Breast epithelium (tissue), 4 donors: ENCODE data around the gene GEN1. TPM values are rescaled to one million over a fixed set of nuclear protein-coding genes. Genes with fewer than 3 reads are reported as not detected.

Source experiments
- DNase-seq, 2 donors: peaks; one replicate each; pipeline ENCODE4 v3.0.0-alpha.2; 2019; ENCODE audit warnings: low spot score in 2 of 2
- H3K27ac ChIP-seq, 2 donors: fragments of 200-600 bp; sonication (generic) in 1 of 2; one replicate each; pipeline ENCODE4 v1.5.1; 2016 to 2019; ENCODE audit warnings: mild to moderate bottlenecking in 1 of 2
- H3K27me3 ChIP-seq, 2 donors: fragments of 200-600 bp; sonication (generic) in 1 of 2; one replicate each; pipeline versions ENCODE4 v1.5.1 to v1.6.0; 2017 to 2019; ENCODE audit warnings: control low read depth in 1 of 2, mild to moderate bottlenecking in 1 of 2
- H3K36me3 ChIP-seq: fragments of 200-600 bp; one replicate; pipeline ENCODE4 v1.5.1; 2019
- H3K4me1 ChIP-seq, 2 donors: fragments of 200-600 bp; sonication (generic); one replicate each; pipeline ENCODE4 v1.5.1; 2016 to 2019; ENCODE audit warnings: control low read depth in 1 of 2
- H3K4me3 ChIP-seq, 3 donors: fragments of 200-600 bp; sonication (generic); 1 replicate in 2 of 3; 2 replicates in 1 of 3; pipeline ENCODE4 v1.5.1; 2016 to 2019; ENCODE audit warnings: mild to moderate bottlenecking in 3 of 3, moderate library complexity in 2 of 3
- H3K9me3 ChIP-seq, 2 donors: fragments of 200-600 bp; sonication (generic) in 1 of 2; one replicate each; pipeline ENCODE4 v1.5.1; 2016 to 2019; ENCODE audit warnings: control low read depth in 1 of 2
- POLR2A ChIP-seq: fragments of 450-650 bp; IDR thresholded peaks from one replicate; pipeline ENCODE4 v1.6.1; 2016; ENCODE audit warnings: antibody characterized with exemption, mild to moderate bottlenecking, moderate library complexity
- POLR2AphosphoS5 ChIP-seq, 3 donors: sonication (generic); formaldehyde crosslinking; IDR thresholded peaks; one replicate each; pipeline ENCODE4 v1.6.1; 2017; ENCODE audit warnings: antibody characterized with exemption in 3 of 3
- intact Hi-C: fragments of 100-400 bp; cut with DNase I; formaldehyde crosslinking; loops from one replicate; pipeline ENCODE4 v1.15.1; 2023; ENCODE audit warnings: low total_unique reads
- total RNA-seq, 3 donors: library from RNA; depleted of rRNA; stranded (reverse); fragments of >200 nt; gene quantifications; one replicate each; pipeline ENCODE4 v1.1.0, GENCODE V29; 2016
- TF ChIP-seq, protein P1 (sequence below), 3 donors: fragments of 450-650 bp; IDR thresholded peaks; one replicate each; pipeline ENCODE4 v1.5.1; 2016 to 2017; ENCODE audit warnings: antibody characterized with exemption in 3 of 3, mild to moderate bottlenecking in 3 of 3, moderate library complexity in 3 of 3

GEN1 gene
- total RNA-seq, 3 donors from 2014 or later = 3.6 to 12.7 (median 6.7) TPM

GRCh38 chr2:17754773-17755425 lies 961 bp downstream of the GEN1 start:
- no peak for DNase-seq
- Histone ChIP-seq H3K27ac (no peak overlapping the region), H3K4me1 (peaks cover 0 to 15% of the 10 kb centered on the region in 2 donors), H3K9me3 (no peaks in the 10 kb centered on the region), H3K36me3 (no peaks in the 10 kb centered on the region), H3K4me3 (peak overlapping the region; percentile 83 to 98 (median 89)), H3K27me3 (no peaks in the 10 kb centered on the region)
- intact Hi-C loops = no loop called here
- no peak for TF ChIP-seq POLR2A
- TF ChIP-seq POLR2AphosphoS5 (IDR thresholded peaks at IDR 0.05) = no peak
- TF ChIP-seq, protein P1, sequence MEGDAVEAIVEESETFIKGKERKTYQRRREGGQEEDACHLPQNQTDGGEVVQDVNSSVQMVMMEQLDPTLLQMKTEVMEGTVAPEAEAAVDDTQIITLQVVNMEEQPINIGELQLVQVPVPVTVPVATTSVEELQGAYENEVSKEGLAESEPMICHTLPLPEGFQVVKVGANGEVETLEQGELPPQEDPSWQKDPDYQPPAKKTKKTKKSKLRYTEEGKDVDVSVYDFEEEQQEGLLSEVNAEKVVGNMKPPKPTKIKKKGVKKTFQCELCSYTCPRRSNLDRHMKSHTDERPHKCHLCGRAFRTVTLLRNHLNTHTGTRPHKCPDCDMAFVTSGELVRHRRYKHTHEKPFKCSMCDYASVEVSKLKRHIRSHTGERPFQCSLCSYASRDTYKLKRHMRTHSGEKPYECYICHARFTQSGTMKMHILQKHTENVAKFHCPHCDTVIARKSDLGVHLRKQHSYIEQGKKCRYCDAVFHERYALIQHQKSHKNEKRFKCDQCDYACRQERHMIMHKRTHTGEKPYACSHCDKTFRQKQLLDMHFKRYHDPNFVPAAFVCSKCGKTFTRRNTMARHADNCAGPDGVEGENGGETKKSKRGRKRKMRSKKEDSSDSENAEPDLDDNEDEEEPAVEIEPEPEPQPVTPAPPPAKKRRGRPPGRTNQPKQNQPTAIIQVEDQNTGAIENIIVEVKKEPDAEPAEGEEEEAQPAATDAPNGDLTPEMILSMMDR (IDR thresholded peaks at IDR 0.05) = no peak

DNA sequence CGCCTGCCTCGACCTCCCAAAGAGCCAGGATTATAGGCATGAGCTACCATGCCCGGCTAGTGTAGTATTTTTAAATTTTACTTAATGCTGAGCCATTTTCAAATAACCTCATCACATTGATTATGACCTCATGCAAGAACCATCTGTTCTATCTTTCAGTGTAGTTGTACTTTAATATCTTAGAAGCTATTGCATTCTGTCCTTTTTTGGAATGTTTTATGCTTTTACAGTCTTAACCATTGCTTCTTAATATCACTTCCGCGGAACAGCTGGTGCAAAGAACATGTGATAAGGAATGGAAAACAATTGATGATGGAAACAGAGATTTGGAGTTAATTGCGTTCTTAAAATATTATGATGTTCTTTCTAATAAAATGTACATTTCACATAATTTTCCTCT lies 2.7 kb downstream of the GEN1 start:
- intact Hi-C loops = no loop called here
- no peaks in the 10 kb centered on the region for H3K27me3 ChIP-seq
- no peak for DNase-seq
- H3K36me3 ChIP-seq = no peaks in the 10 kb centered on the region
- no peak overlapping the region for H3K27ac ChIP-seq
- H3K4me1 ChIP-seq = peaks cover 0 to 15% of the 10 kb centered on the region in 2 donors
- H3K4me3 ChIP-seq = no peak overlapping the region
- H3K9me3 ChIP-seq = no peaks in the 10 kb centered on the region
- TF ChIP-seq POLR2AphosphoS5 (IDR thresholded peaks at IDR 0.05) (no peak), POLR2A (no peak)
- TF ChIP-seq, protein P1 (IDR thresholded peaks at IDR 0.05) = no peak

GRCh38 chr2:17757321-17757720 lies 3.4 kb downstream of the GEN1 start:
- TF ChIP-seq POLR2AphosphoS5 (IDR thresholded peaks at IDR 0.05) (no peak), POLR2A (no peak)
- TF ChIP-seq, protein P1 (IDR thresholded peaks at IDR 0.05) = no peak
- Histone ChIP-seq H3K4me1 (peaks cover 0 to 13% of the 10 kb centered on the region in 2 donors), H3K4me3 (no peak overlapping the region), H3K9me3 (no peaks in the 10 kb centered on the region), H3K27me3 (no peaks in the 10 kb centered on the region), H3K27ac (no peak overlapping the region), H3K36me3 (no peaks in the 10 kb centered on the region)
- intact Hi-C loops = no loop called here
- DNase-seq = no peak

- intact Hi-C loops = no loop called here
- Histone ChIP-seq H3K4me3 (no peak overlapping the region), H3K36me3 (no peaks in the 10 kb centered on the region), H3K27me3 (no peaks in the 10 kb centered on the region), H3K9me3 (no peaks in the 10 kb centered on the region), H3K4me1 (peaks cover 0 to 7% of the 10 kb centered on the region in 2 donors), H3K27ac (no peak overlapping the region)
- TF ChIP-seq POLR2A (no peak), POLR2AphosphoS5 (IDR thresholded peaks at IDR 0.05) (no peak)
- TF ChIP-seq, protein P1 (IDR thresholded peaks at IDR 0.05) = no peak
- no peak for DNase-seq
These were observed 4.2 kb downstream of the GEN1 start for GRCh38 chr2:17758118-17758517.

- no peak overlapping the region for H3K27ac ChIP-seq
- intact Hi-C loops = no loop called here
- H3K4me3 ChIP-seq = no peak overlapping the region
- H3K27me3 ChIP-seq = no peaks in the 10 kb centered on the region
- H3K9me3 ChIP-seq = no peaks in the 10 kb centered on the region
- TF ChIP-seq POLR2AphosphoS5 (IDR thresholded peaks at IDR 0.05) = no peak
- no peak for TF ChIP-seq POLR2A
- TF ChIP-seq, protein P1 (IDR thresholded peaks at IDR 0.05) = no peak
- DNase-seq = no peak
- peaks cover 0 to 3% of the 10 kb centered on the region in 2 donors for H3K4me1 ChIP-seq
- no peaks in the 10 kb centered on the region for H3K36me3 ChIP-seq
These were observed 5.9 kb downstream of the GEN1 start for GRCh38 chr2:17759805-17760204.
